Transverse colon (tissue), 4 donors: Measurements from ENCODE around the gene PLA2G15.

Source experiments
- EP300 ChIP-seq: sonication (generic); formaldehyde crosslinking; IDR thresholded peaks from one replicate; pipeline ENCODE4 v1.6.1; 2017; ENCODE audit warnings: antibody characterized with exemption, low read depth
- POLR2A ChIP-seq: fragments of 450-650 bp; IDR thresholded peaks from one replicate; pipeline ENCODE4 v1.6.1; 2016; ENCODE audit warnings: antibody characterized with exemption, mild to moderate bottlenecking, moderate library complexity
- POLR2AphosphoS5 ChIP-seq, 3 donors: sonication (generic); formaldehyde crosslinking; IDR thresholded peaks; one replicate each; pipeline ENCODE4 v1.6.1; 2016; ENCODE audit warnings: antibody characterized with exemption in 3 of 3
- TF ChIP-seq, protein P1 (sequence below), 5 experiments: fragments of 200-600 bp in 3 of 5; fragments of 450-650 bp in 2 of 5; sonication (generic) in 3 of 5; IDR thresholded peaks; 1 replicate in 2 of 5; 2 replicates in 3 of 5; pipeline ENCODE4 v1.5.1; 2016 to 2017; ENCODE audit warnings: antibody characterized with exemption in 5 of 5, inconsistent platforms in 3 of 5, mild to moderate bottlenecking in 2 of 5, moderate library complexity in 1 of 5

- TF ChIP-seq, protein P1, sequence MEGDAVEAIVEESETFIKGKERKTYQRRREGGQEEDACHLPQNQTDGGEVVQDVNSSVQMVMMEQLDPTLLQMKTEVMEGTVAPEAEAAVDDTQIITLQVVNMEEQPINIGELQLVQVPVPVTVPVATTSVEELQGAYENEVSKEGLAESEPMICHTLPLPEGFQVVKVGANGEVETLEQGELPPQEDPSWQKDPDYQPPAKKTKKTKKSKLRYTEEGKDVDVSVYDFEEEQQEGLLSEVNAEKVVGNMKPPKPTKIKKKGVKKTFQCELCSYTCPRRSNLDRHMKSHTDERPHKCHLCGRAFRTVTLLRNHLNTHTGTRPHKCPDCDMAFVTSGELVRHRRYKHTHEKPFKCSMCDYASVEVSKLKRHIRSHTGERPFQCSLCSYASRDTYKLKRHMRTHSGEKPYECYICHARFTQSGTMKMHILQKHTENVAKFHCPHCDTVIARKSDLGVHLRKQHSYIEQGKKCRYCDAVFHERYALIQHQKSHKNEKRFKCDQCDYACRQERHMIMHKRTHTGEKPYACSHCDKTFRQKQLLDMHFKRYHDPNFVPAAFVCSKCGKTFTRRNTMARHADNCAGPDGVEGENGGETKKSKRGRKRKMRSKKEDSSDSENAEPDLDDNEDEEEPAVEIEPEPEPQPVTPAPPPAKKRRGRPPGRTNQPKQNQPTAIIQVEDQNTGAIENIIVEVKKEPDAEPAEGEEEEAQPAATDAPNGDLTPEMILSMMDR (IDR thresholded peaks at IDR 0.05): no peak
- no peak for TF ChIP-seq POLR2AphosphoS5 (IDR thresholded peaks at IDR 0.05)
- TF ChIP-seq POLR2A: no peak
- TF ChIP-seq EP300: no peak
These were observed 44.0 kb downstream of the PLA2G15 start for GRCh38 chr16:68289202-68289601.
